Caco-2 (cell line): ENCODE measurements around the gene MOV10. TPM values are rescaled to one million over a fixed set of nuclear protein-coding genes. Genes with fewer than 3 reads are reported as not detected.
"Not testable (repeated sequence)": the region's sequence is repeated elsewhere in the genome, so short reads cannot be mapped to it uniquely, and the experiment has no call there.

Experiments
- BruUV-seq: library from RNA; stranded (reverse); fragments of 400-500 nt; replicated peaks from 2 replicates; lab custom pipeline; 2021; lab: Mats Ljungman, UMichigan
- CTCF ChIA-PET: fragments of 300-600 bp; sonication (Branson Sonifier 250); formaldehyde crosslinking; loops from one replicate; lab custom pipeline; 2022; ENCODE audit warnings: antibody characterized with exemption; lab: Charles Lee
- POLR2A ChIA-PET: fragments of 300-600 bp; sonication (Branson Sonifier 250); formaldehyde crosslinking; loops from one replicate; lab custom pipeline; 2022; ENCODE audit warnings: antibody characterized with exemption; lab: Charles Lee
- DNase-seq, 2 experiments: peaks; one replicate each; pipeline versions ENCODE4 v3.0.0 to v3.0.0-alpha.2; 2020 to 2022
- H3K27me3 ChIP-seq: replicated peaks from 2 replicates; pipeline ENCODE4 v1.6.0; 2011; ENCODE audit warnings: low read length; ENCODE audit not compliant: control insufficient read depth, insufficient read depth
- H3K36me3 ChIP-seq: 2 replicates; pipeline ENCODE4 v1.5.1; 2011; ENCODE audit warnings: low read length; ENCODE audit not compliant: control insufficient read depth, insufficient read depth
- H3K4me1 ChIP-seq: fragments of 250-450 bp; sonication (Bioruptor Pico); 2 replicates; pipeline ENCODE4 v1.5.1; 2020; ENCODE audit warnings: mild to moderate bottlenecking
- H3K4me3 ChIP-seq: 2 replicates; pipeline ENCODE4 v1.5.1; 2011; ENCODE audit warnings: low read depth, mild to moderate bottlenecking, control low read depth, low read length
- H3K9me3 ChIP-seq: fragments of 250-450 bp; sonication (Bioruptor Pico); 2 replicates; pipeline ENCODE4 v1.5.1; 2020; ENCODE audit warnings: mild to moderate bottlenecking, moderate library complexity
- H3K27ac Mint-ChIP-seq: one replicate; pipeline ENCODE4 v1.8.0; 2022; ENCODE audit warnings: mixed read lengths; ENCODE audit not compliant: unreplicated experiment
- H3K27me3 Mint-ChIP-seq: one replicate; pipeline ENCODE4 v1.8.0; 2022; ENCODE audit warnings: mixed read lengths; ENCODE audit not compliant: insufficient read depth, unreplicated experiment
- H3K36me3 Mint-ChIP-seq: one replicate; pipeline ENCODE4 v1.8.0; 2022; ENCODE audit warnings: mild to moderate bottlenecking, mixed read lengths; ENCODE audit not compliant: insufficient read depth, unreplicated experiment
- H3K4me1 Mint-ChIP-seq: one replicate; pipeline ENCODE4 v1.8.0; 2022; ENCODE audit warnings: low read depth, mixed read lengths; ENCODE audit not compliant: unreplicated experiment
- H3K4me3 Mint-ChIP-seq: one replicate; pipeline ENCODE4 v1.8.0; 2022; ENCODE audit warnings: mild to moderate bottlenecking, moderate library complexity, mixed read lengths; ENCODE audit not compliant: unreplicated experiment
- H3K9me3 Mint-ChIP-seq: one replicate; pipeline ENCODE4 v1.8.0; 2022; ENCODE audit warnings: mixed read lengths; ENCODE audit not compliant: unreplicated experiment
- intact Hi-C: fragments of 100-400 bp; cut with micrococcal nuclease; formaldehyde crosslinking; loops from one replicate; pipeline ENCODE4 v1.10.0; 2022; ENCODE audit not compliant: unreplicated experiment
- total RNA-seq: library from RNA; stranded (reverse); gene quantifications from 2 replicates; pipeline ENCODE4 v1.2.3, GENCODE V29; 2022
- TF ChIP-seq, protein P1 (sequence below), 2 experiments: fragments of 200-600 bp in 1 of 2; IDR thresholded peaks; 1 replicate in 1 of 2; 2 replicates in 1 of 2; pipeline versions ENCODE4 v1.5.1 to v1.8.0; 2011 to 2022; ENCODE audit warnings: antibody characterized with exemption in 1 of 2, control low read depth in 1 of 2, inconsistent platforms in 1 of 2, low read depth in 1 of 2, low read length in 1 of 2, mild to moderate bottlenecking in 1 of 2, moderate library complexity in 1 of 2; ENCODE audit not compliant: insufficient read depth in 1 of 2, severe bottlenecking in 1 of 2, unreplicated experiment in 1 of 2

MOV10 gene
- total RNA-seq, 1 experiment from 2014 or later = 102 TPM

DNA sequence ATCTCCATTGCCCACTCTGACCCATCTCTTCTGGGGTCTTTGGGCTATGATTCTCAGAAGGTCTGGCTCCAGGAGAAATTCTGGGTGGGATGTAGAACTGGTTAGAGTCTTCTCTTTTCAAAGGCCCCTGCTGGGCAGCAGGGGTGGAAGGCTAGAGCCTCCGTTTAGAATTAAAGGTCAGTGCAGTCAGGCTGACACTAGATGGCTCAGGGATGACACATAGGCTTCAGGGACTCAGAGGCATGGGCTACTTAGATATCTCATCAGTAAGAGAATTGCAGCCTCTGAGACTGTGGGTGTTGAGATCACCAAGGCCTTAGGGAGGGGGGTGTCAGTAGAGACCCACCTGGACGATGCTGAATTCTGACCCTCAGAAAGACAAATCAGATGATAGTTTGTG lies 53.3 kb downstream of the MOV10 start:
- no peak overlapping the region for H3K4me3 Mint-ChIP-seq
- H3K9me3 Mint-ChIP-seq = no peaks in the 10 kb centered on the region
- ChIA-PET CTCF (interaction anchor here (0.7 kb wide), 1 partner anchor 16 kb away, joined by 7 read pairs; no protein-coding TSS in a partner anchor), POLR2A (no interaction called here)
- no peaks in the 10 kb centered on the region for H3K27me3 ChIP-seq
- BruUV-seq = no TSS peak
- no peak overlapping the region for H3K4me3 ChIP-seq
- no peaks in the 10 kb centered on the region for H3K36me3 Mint-ChIP-seq
- peaks cover 7% of the 10 kb centered on the region for H3K4me1 ChIP-seq
- H3K4me1 Mint-ChIP-seq = peaks cover 17% of the 10 kb centered on the region
- no peaks in the 10 kb centered on the region for H3K36me3 ChIP-seq
- no peaks in the 10 kb centered on the region for H3K27me3 Mint-ChIP-seq
- H3K9me3 ChIP-seq = no peaks in the 10 kb centered on the region
- DNase-seq = peak in 1 of 2 experiments; percentile 33
- TF ChIP-seq, protein P1, sequence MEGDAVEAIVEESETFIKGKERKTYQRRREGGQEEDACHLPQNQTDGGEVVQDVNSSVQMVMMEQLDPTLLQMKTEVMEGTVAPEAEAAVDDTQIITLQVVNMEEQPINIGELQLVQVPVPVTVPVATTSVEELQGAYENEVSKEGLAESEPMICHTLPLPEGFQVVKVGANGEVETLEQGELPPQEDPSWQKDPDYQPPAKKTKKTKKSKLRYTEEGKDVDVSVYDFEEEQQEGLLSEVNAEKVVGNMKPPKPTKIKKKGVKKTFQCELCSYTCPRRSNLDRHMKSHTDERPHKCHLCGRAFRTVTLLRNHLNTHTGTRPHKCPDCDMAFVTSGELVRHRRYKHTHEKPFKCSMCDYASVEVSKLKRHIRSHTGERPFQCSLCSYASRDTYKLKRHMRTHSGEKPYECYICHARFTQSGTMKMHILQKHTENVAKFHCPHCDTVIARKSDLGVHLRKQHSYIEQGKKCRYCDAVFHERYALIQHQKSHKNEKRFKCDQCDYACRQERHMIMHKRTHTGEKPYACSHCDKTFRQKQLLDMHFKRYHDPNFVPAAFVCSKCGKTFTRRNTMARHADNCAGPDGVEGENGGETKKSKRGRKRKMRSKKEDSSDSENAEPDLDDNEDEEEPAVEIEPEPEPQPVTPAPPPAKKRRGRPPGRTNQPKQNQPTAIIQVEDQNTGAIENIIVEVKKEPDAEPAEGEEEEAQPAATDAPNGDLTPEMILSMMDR (IDR thresholded peaks at IDR 0.05; ENCODE audit: insufficient read depth in 1 of 2, low read depth in 1 of 2, low read length in 1 of 2, severe bottlenecking in 1 of 2, unreplicated experiment in 1 of 2) = no peak
- intact Hi-C loops = loop anchor here (2.0 kb wide), 1 partner anchor 77 kb away; no protein-coding TSS in a partner anchor
- H3K27ac Mint-ChIP-seq = no peak overlapping the region

DNA sequence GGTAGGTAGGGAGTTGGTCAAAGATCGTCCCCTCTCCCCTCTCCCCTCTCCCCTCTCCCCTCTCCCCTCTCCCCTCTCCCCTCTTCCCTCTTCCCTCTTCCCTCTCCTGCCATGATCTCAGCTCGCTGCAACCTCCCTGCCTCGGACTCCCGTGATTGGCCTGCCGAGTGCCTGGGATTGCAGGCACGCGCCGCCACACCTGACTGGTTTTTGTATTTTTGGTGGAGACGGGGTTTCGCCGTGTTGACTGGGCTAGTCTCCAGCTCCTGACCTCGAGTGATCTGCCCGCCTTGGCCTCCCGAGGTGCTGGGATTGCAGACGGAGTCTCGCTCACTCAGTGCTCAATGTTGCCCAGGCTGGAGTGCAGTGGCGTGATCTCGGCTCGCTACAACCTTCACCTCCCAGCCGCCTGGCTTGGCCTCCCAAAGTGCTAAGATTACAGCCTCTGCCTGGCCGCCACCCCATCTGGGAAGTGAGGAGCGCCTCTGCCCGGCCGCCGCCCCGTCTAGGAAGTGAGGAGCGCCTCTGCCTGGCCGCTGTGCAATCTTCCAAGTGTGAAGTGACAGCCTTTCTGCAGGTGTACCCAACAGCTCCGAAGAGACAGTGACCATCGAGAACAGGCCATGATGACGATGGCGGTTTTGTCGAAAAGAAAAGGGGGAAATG lies 54.0 kb downstream of the MOV10 start:
- H3K36me3 Mint-ChIP-seq, H3K9me3 Mint-ChIP-seq, H3K4me3 Mint-ChIP-seq, H3K9me3 ChIP-seq, intact Hi-C loops, H3K27me3 ChIP-seq, H3K27me3 Mint-ChIP-seq, H3K27ac Mint-ChIP-seq, H3K4me3 ChIP-seq, H3K36me3 ChIP-seq, POLR2A ChIA-PET, H3K4me1 ChIP-seq, BruUV-seq, DNase-seq: not testable (repeated sequence)
- CTCF ChIA-PET = interaction anchor here (0.7 kb wide), 1 partner anchor 15 kb away, joined by 7 read pairs; no protein-coding TSS in a partner anchor
- H3K4me1 Mint-ChIP-seq = peaks cover 11% of the 10 kb centered on the region

DNA sequence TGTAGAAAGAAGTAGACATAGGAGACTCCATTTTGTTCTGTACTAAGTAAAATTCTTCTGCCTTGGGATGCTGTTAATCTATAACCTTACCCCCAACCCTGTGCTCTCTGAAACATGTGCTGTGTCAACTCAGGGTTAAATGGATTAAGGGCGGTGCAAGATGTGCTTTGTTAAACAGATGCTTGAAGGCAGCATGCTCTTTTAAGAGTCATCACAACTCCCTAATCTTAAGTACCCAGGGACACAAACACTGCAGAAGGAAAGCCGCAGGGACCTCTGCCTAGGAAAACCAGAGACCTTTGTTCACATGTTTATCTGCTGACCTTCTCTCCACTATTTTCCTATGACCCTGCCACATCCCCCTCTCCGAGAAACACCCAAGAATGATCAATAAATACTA lies 54.6 kb downstream of the MOV10 start:
- H3K27ac Mint-ChIP-seq, H3K36me3 ChIP-seq, H3K27me3 Mint-ChIP-seq, H3K4me1 ChIP-seq, H3K4me3 Mint-ChIP-seq, H3K9me3 Mint-ChIP-seq, BruUV-seq, intact Hi-C loops, CTCF ChIA-PET, POLR2A ChIA-PET, H3K36me3 Mint-ChIP-seq, DNase-seq, H3K9me3 ChIP-seq, H3K27me3 ChIP-seq, H3K4me1 Mint-ChIP-seq, H3K4me3 ChIP-seq: not testable (repeated sequence)

DNA sequence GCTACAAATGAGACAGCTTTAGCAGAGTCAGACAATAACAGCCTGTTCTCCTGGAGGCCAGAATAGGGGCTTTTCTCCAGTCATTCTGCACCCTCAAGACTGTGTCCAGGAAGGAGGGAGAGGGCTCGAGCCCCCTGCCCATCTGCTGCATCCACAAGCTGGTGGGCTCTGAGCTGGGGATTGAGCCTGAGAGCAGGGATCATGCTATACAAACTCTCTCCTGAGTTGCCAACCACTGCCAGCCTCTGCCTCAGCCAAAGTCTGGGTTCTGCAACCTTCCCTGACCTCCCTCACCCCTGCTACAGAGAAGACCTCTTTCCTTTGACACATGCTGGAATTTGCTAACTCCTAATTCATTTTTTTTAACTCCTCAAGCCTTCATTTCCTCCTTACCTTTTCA lies 55.5 kb downstream of the MOV10 start:
- Histone ChIP-seq H3K27me3 (no peaks in the 10 kb centered on the region), H3K9me3 (no peaks in the 10 kb centered on the region), H3K4me3 (no peak overlapping the region), H3K4me1 (peaks cover 5% of the 10 kb centered on the region), H3K36me3 (no peaks in the 10 kb centered on the region)
- ChIA-PET CTCF (no interaction called here), POLR2A (no interaction called here)
- intact Hi-C loops = no loop called here
- Mint-ChIP-seq H3K36me3 (no peaks in the 10 kb centered on the region), H3K27ac (no peak overlapping the region), H3K9me3 (no peaks in the 10 kb centered on the region), H3K27me3 (no peaks in the 10 kb centered on the region), H3K4me1 (peaks cover 9% of the 10 kb centered on the region), H3K4me3 (no peak overlapping the region)
- no peak for DNase-seq
- BruUV-seq = no TSS peak
- TF ChIP-seq, protein P1 (IDR thresholded peaks at IDR 0.05; ENCODE audit: insufficient read depth in 1 of 2, low read depth in 1 of 2, low read length in 1 of 2, severe bottlenecking in 1 of 2, unreplicated experiment in 1 of 2) = no peak
